HepG2 (cell line): ENCODE measurements around the gene ZBTB17. TPM values are rescaled to one million over a fixed set of nuclear protein-coding genes. Genes with fewer than 3 reads are reported as not detected.

Experiments
- ATAC-seq: fragments of 200-7000 bp; cut with Tn5 transposase; 3 replicates; pipeline ENCODE4 v1.9.1; 2020; ENCODE audit warnings: mild to moderate bottlenecking, moderate library complexity
- BruUV-seq: library from RNA; stranded (reverse); fragments of 400-500 nt; replicated peaks from 2 replicates; lab custom pipeline; 2021; lab: Mats Ljungman, UMichigan
- CTCF ChIA-PET: fragments of 300-600 bp; formaldehyde crosslinking; extraction: SDS; loops from one replicate; lab custom pipeline; 2021; ENCODE audit warnings: low total read pairs, inconsistent platforms, low intra/inter-chr PET ratio; lab: Yijun Ruan, JAX
- POLR2A ChIA-PET: fragments of 350-600 bp; sonication (Branson Sonifier 250); formaldehyde crosslinking; loops from one replicate; lab custom pipeline; 2020; ENCODE audit warnings: antibody characterized with exemption, inconsistent platforms; lab: Yijun Ruan, JAX
- DNase-seq: peaks from one replicate; pipeline ENCODE4 v3.0.0-alpha.2; 2015; ENCODE audit warnings: low spot score
- FAIRE-seq: peaks from 3 replicates; lab custom pipeline; 2011; peaks lifted over from hg19 to GRCh38; lab: Jason Lieb, UNC
- H2AFZ ChIP-seq: one replicate; pipeline ENCODE4 v1.6.1; 2011; ENCODE audit warnings: low read length, inconsistent platforms
- H3K27ac ChIP-seq: fragments of 300-600 bp; 3 replicates; pipeline ENCODE4 v1.8.0; 2011; ENCODE audit warnings: mixed run types, mild to moderate bottlenecking, mixed read lengths, low read length, inconsistent platforms; ENCODE audit not compliant: insufficient read depth; ENCODE audit errors: extremely low read length
- H3K27me3 ChIP-seq, 2 experiments: fragments of 200-600 bp in 1 of 2; 2 replicates in 1 of 2; 3 replicates in 1 of 2; pipeline versions ENCODE4 v1.6.0 to v1.8.0; 2011; ENCODE audit warnings: low read length in 2 of 2, mild to moderate bottlenecking in 2 of 2, moderate library complexity in 2 of 2, inconsistent platforms in 1 of 2; ENCODE audit not compliant: insufficient read depth in 2 of 2, control insufficient read depth in 1 of 2
- H3K36me3 ChIP-seq, 2 experiments: fragments of 200-600 bp in 1 of 2; replicated peaks in 1 of 2; 2 replicates in 1 of 2; 3 replicates in 1 of 2; pipeline versions ENCODE4 v1.5.1 to v1.8.0; 2011; ENCODE audit warnings: low read length in 2 of 2, inconsistent platforms in 1 of 2; ENCODE audit not compliant: insufficient read depth in 2 of 2, control insufficient read depth in 1 of 2
- H3K4me1 ChIP-seq: 2 replicates; pipeline ENCODE4 v1.5.1; 2012; ENCODE audit warnings: low read length, inconsistent platforms; ENCODE audit not compliant: insufficient read depth
- H3K4me2 ChIP-seq: 2 replicates; pipeline ENCODE4 v1.6.0; 2011; ENCODE audit warnings: low read depth, low read length, inconsistent platforms
- H3K4me3 ChIP-seq, 3 experiments: fragments of 200-600 bp in 1 of 3; sonication (generic), shearing (Covaris generic) in 1 of 3; replicated peaks in 1 of 3; 2 replicates each; pipeline ENCODE4 v1.5.1; 2011 to 2016; ENCODE audit warnings: low read length in 3 of 3, inconsistent platforms in 2 of 3, low read depth in 2 of 3, mild to moderate bottlenecking in 2 of 3, control low read depth in 1 of 3, mixed read lengths in 1 of 3; ENCODE audit not compliant: insufficient read depth in 1 of 3
- H3K79me2 ChIP-seq: one replicate; pipeline ENCODE4 v1.6.1; 2011; ENCODE audit warnings: low read length, inconsistent platforms; ENCODE audit not compliant: insufficient read depth
- H3K9ac ChIP-seq: 2 replicates; pipeline ENCODE4 v1.6.0; 2011; ENCODE audit warnings: mild to moderate bottlenecking, low read depth, low read length, inconsistent platforms; ENCODE audit not compliant: insufficient read depth
- H3K9me3 ChIP-seq: 2 replicates; pipeline ENCODE4 v1.5.1; 2012; ENCODE audit warnings: mild to moderate bottlenecking, low read length
- H4K20me1 ChIP-seq: 2 replicates; pipeline ENCODE4 v1.6.0; 2011; ENCODE audit warnings: inconsistent platforms, mild to moderate bottlenecking, low read length, moderate library complexity; ENCODE audit not compliant: insufficient read depth
- ETV5 ChIP-seq: IDR thresholded peaks from 2 replicates; pipeline ENCODE4 v1.6.1; 2018; ENCODE audit warnings: missing biosample characterization, missing genetic modification reagents, inconsistent platforms, borderline replicate concordance
- FOXO1 ChIP-seq: sonication (generic); formaldehyde crosslinking; IDR thresholded peaks from 2 replicates; pipeline ENCODE4 v1.4.0; 2020; ENCODE audit warnings: missing genetic modification reagents
- KLF15 ChIP-seq: sonication (generic); formaldehyde crosslinking; IDR thresholded peaks from 2 replicates; pipeline ENCODE4 v1.8.1; 2023; ENCODE audit warnings: borderline replicate concordance, mild to moderate bottlenecking, inconsistent platforms, missing genetic modification reagents, mixed read lengths
- MAF1 ChIP-seq: sonication (generic); formaldehyde crosslinking; IDR thresholded peaks from 2 replicates; pipeline ENCODE4 v1.5.0; 2020; ENCODE audit warnings: missing genetic modification reagents, borderline replicate concordance
- NFATC3 ChIP-seq: sonication (generic); formaldehyde crosslinking; IDR thresholded peaks from 2 replicates; pipeline ENCODE4 v1.5.1; 2020; ENCODE audit warnings: mild to moderate bottlenecking, missing genetic modification reagents
- NR2C2 ChIP-seq: sonication (generic); formaldehyde crosslinking; IDR thresholded peaks from 2 replicates; pipeline ENCODE4 v1.4.0; 2020; ENCODE audit warnings: missing genetic modification reagents, mild to moderate bottlenecking, moderate library complexity, borderline replicate concordance
- ONECUT2 ChIP-seq: sonication (generic); formaldehyde crosslinking; IDR thresholded peaks from 2 replicates; pipeline ENCODE4 v1.4.0; 2020; ENCODE audit warnings: missing genetic modification reagents
- SIN3A ChIP-seq: IDR thresholded peaks from 2 replicates; pipeline ENCODE4 v1.6.1; 2011; ENCODE audit warnings: low read depth, mild to moderate bottlenecking, control low read depth, low read length, borderline replicate concordance
- SPEN ChIP-seq: sonication (generic); formaldehyde crosslinking; IDR thresholded peaks from 2 replicates; pipeline ENCODE4 v1.5.1; 2020; ENCODE audit warnings: low read depth, mild to moderate bottlenecking, missing genetic modification reagents
- ZFAT ChIP-seq: sonication (generic); formaldehyde crosslinking; conservative IDR thresholded peaks from 2 replicates; pipeline ENCODE4 v1.8.1; 2023; ENCODE audit warnings: missing genetic modification reagents, inconsistent platforms
- ZNF136 ChIP-seq: sonication (generic); formaldehyde crosslinking; IDR thresholded peaks from 2 replicates; pipeline ENCODE4 v1.8.1; 2022; ENCODE audit warnings: low read depth, mild to moderate bottlenecking, moderate library complexity, missing genetic modification reagents
- ZNF841 ChIP-seq: sonication (generic); formaldehyde crosslinking; IDR thresholded peaks from 2 replicates; pipeline ENCODE4 v1.8.1; 2023; ENCODE audit warnings: missing genetic modification reagents, borderline replicate concordance
- WGBS: methylation state at CpG from one replicate; pipeline ENCODE4 v1.1.6; 2017; ENCODE audit warnings: low lambda C conversion rate; 5-methylcytosine and 5-hydroxymethylcytosine counted together
- in situ Hi-C: cut with HindIII; loops from 2 replicates; pipeline ENCODE4 v1.10.0; 2017; ENCODE audit warnings: low pct_unique_long_range_greater_than_20kb; ENCODE audit not compliant: extremely low pct_ligation_motif_present
- intact Hi-C: fragments of 100-400 bp; cut with micrococcal nuclease; formaldehyde crosslinking; loops from one replicate; pipeline ENCODE4 v1.10.0; 2022; ENCODE audit not compliant: unreplicated experiment
- polyA plus RNA-seq, 8 experiments: library from polyadenylated mRNA; depleted of rRNA in 3 of 8; stranded (reverse) in 7 of 8; unstranded in 1 of 8; fragments of >200 nt; fragmentation: Illumina TruSeq in 4 of 8; extraction: Trizol in 4 of 8; gene quantifications; 2 replicates each; pipeline versions ENCODE4 v1.2.1 to v1.2.3, GENCODE V29; 2011 to 2016; ENCODE audit warnings: low read depth in 4 of 8, missing spikeins in 1 of 8, mixed read lengths in 1 of 8; ENCODE audit not compliant: insufficient read depth in 1 of 8
- total RNA-seq, 5 experiments: library from RNA; depleted of rRNA; stranded (reverse); fragments of >200 nt; fragmentation: Illumina TruSeq; extraction: Trizol; gene quantifications; 2 replicates each; pipeline ENCODE4 v1.2.3, GENCODE V29; 2016; ENCODE audit warnings: low read depth in 1 of 5
- TF ChIP-seq, protein P1 (sequence below): sonication (generic); formaldehyde crosslinking; IDR thresholded peaks from 2 replicates; pipeline ENCODE4 v1.5.0; 2020; ENCODE audit warnings: missing genetic modification reagents

ZBTB17 gene
- total and polyA plus RNA-seq, 2 of the 13 experiments (the other 11 are each of a cell fraction or from before 2014, with no cell fraction given), result 16.7 to 17.0 TPM

DNA sequence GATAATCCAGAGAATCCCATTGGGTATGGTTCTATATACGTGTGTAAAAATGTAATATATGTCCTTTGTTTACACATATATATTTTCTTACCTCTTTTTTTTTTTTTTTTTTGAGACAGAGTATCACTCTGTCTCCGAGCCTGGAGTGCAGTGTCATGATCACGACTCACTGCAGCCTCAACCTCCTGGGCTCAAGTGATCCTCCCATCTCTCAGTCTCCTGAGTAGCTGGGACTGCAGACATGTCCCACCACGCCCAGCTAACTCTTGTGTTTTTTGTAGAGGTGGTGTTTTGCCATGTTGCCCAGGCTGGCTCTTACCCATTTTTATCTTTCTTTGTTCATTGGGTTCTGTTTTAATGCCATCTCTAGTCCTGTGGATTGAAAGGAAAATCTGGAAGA lies 59.5 kb downstream of the ZBTB17 start:
- WGBS, result 96% methylated on average over 4 of the region's 4 CpGs
- Histone ChIP-seq H3K79me2 (peaks cover 5% of the 10 kb centered on the region), H3K36me3 (peaks cover 22 to 80% of the 10 kb centered on the region in 2 experiments), H3K27ac (no peak overlapping the region), H3K9me3 (no peaks in the 10 kb centered on the region), H3K4me3 (no peak overlapping the region), H3K4me1 (no peaks in the 10 kb centered on the region), H4K20me1 (no peaks in the 10 kb centered on the region; the same call in 1 of the 2 replicates), H3K9ac (no peak overlapping the region), H3K4me2 (no peak overlapping the region), H3K27me3 (no peaks in the 10 kb centered on the region), H2AFZ (no peak overlapping the region)
- no peak for ATAC-seq
- TF ChIP-seq SPEN (CRISPR knock-in tag) (no peak), ZNF841 (CRISPR knock-in tag) (no peak), ETV5 (CRISPR knock-in tag) (no peak), MAF1 (CRISPR knock-in tag) (no peak), NR2C2 (CRISPR knock-in tag) (no peak), SIN3A (no peak)
- intact Hi-C loops, result no loop called here
- no TSS peak for BruUV-seq
- no peak for DNase-seq
- ChIA-PET POLR2A (no interaction called here), CTCF (no interaction called here)
- in situ Hi-C loops, result no loop called here
- FAIRE-seq, result no peak

DNA sequence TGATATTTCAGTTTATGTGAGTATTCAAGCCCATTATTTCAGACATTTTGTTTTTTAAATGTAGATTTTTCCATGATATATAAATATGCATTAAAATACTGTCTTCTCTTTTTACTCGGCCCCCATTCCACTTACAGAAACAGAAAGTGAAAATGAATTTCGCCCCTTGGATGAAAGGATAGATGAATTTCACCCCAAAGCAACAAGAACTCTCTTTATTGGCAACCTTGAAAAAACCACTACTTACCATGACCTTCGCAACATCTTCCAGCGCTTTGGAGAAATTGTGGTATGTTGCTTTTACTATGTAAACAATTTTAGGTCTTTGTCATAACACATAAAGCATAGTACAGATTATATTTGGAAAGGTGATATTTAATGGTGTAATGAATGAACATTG lies 59.9 kb downstream of the ZBTB17 start:
- FAIRE-seq, result no peak
- ChIA-PET CTCF (no interaction called here), POLR2A (no interaction called here)
- in situ Hi-C loops, result no loop called here
- 96% methylated on average over 4 of the region's 4 CpGs for WGBS
- Histone ChIP-seq H4K20me1 (no peaks in the 10 kb centered on the region; the same call in 1 of the 2 replicates), H3K27ac (no peak overlapping the region), H3K79me2 (peaks cover 6% of the 10 kb centered on the region), H3K27me3 (no peaks in the 10 kb centered on the region), H3K4me3 (no peak overlapping the region), H3K9me3 (no peaks in the 10 kb centered on the region), H3K4me1 (no peaks in the 10 kb centered on the region), H3K4me2 (no peak overlapping the region), H3K36me3 (peaks cover 22 to 80% of the 10 kb centered on the region in 2 experiments), H2AFZ (no peak overlapping the region), H3K9ac (no peak overlapping the region)
- no TSS peak for BruUV-seq
- intact Hi-C loops, result no loop called here
- no peak for DNase-seq
- ATAC-seq, result no peak
- TF ChIP-seq ZNF136 (CRISPR knock-in tag) (no peak), FOXO1 (no peak), ZFAT (CRISPR knock-in tag) (no peak), ONECUT2 (CRISPR knock-in tag) (no peak), KLF15 (CRISPR knock-in tag) (no peak), NFATC3 (CRISPR knock-in tag) (no peak)
- TF ChIP-seq, protein P1, sequence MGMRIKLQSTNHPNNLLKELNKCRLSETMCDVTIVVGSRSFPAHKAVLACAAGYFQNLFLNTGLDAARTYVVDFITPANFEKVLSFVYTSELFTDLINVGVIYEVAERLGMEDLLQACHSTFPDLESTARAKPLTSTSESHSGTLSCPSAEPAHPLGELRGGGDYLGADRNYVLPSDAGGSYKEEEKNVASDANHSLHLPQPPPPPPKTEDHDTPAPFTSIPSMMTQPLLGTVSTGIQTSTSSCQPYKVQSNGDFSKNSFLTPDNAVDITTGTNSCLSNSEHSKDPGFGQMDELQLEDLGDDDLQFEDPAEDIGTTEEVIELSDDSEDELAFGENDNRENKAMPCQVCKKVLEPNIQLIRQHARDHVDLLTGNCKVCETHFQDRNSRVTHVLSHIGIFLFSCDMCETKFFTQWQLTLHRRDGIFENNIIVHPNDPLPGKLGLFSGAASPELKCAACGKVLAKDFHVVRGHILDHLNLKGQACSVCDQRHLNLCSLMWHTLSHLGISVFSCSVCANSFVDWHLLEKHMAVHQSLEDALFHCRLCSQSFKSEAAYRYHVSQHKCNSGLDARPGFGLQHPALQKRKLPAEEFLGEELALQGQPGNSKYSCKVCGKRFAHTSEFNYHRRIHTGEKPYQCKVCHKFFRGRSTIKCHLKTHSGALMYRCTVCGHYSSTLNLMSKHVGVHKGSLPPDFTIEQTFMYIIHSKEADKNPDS (CRISPR knock-in tag), result no peak
